HG03060 (cell line): ENCODE measurements around the gene PGAP3.

Source experiments
- ATAC-seq: cut with Tn5 transposase; IDR thresholded peaks from one replicate; pipeline ENCODE4 v1.9.1; 2021; ENCODE audit warnings: low read depth, moderate number of reproducible peaks; ENCODE audit not compliant: unreplicated experiment

The PGAP3 gene

DNA sequence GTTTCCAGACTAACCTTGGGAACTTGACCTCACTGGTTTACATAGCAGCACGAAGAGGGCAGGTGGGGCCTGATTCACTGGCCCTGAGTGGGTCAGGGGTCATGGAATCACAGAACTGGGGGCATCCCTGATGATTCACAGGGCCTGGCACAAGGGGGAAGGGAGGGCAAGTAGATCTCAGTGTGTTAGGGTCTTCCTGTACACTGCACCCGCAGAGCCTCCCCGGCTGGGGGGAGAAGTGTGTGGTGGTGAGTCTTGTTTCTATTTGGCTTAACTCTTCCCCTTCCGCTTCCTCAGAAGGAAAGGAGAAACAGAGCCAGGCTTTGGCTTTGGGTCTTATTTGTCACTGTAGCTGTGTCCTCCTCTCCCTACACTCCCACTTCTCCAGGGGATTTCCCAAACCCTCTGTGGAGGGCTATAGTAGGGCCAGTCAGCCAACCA lies 47.2 kb downstream of the PGAP3 start:
- no peak for ATAC-seq

DNA sequence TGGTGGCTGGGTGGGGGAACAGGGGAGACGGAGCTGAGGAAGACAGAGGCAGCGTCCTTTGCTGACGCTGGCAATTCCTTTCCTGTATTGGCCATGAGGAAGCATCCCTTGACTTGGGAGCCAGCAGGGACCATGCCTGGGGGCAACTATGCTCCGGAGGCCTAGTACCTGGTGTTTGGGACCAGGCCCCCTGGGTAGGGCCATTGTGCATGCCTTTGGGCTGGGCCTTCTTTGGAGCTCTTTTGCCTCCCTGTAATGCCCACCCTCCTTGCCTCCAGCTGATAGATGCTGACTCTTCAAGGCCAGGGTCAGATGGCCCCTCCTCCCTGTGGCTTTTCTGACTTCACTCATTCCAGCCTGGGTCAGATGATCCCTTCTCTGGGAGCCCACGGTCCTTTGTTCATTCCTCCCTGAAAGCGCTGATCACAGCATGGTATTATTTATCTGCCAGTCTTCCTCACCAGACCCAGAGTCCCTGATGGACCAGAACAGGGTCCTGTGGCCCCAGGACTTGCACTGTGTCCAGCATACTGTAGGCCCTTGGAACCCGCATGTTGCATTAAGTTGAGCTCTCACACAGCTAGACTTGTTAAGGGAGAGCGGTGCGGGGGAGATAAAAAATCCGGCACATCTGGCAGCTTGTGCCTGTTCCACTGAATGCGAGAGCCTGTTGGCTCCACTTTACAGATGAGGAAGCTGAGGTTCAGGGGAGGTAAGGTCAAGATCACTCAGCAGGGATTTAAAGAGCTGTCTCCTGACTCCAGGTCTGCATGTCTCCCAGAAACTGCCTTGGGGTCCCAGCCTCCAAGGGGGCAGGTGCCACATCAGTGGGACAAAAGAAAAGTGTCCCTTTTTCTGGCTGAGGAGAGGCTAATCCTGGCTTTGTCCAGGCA lies 48.0 kb downstream of the PGAP3 start:
- ATAC-seq, result no peak

DNA sequence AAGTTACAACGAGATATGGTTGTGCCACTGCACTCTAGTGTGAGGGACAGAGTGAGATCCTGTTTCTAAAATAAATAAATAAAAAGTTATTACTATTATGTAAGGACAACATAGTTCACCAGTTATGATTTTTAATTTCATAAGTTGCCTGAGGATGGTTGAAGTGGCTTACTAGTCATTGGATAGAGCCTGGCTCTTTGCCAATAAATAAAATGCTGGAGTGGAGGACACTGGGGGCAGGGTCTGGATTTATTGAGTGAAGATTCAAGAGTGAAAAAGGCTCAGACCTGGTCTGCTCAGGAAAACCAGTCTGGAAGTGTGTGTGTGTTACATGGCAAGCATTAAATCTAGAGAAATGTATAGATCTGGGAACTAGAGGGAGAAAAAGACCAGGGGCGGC lies 48.8 kb downstream of the PGAP3 start:
- ATAC-seq, result no peak

DNA sequence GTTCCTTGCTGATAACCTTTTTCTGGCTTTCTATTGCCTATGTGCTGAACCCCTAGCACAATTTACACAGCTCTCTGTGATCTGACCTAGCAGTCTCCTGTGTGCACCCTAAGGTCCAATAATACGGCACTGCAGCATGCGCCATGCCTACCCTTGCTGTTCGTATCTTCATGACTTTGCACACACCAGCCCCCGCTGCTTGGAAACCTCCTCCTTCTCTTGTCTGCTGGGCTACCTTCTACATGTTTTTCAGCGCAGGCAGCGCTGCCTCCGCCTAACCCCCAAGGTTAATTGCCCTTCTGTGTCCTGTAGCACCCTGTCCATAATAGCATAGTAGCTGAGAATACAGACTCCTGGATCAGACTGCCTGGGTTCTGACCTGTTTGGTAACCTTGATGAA lies 49.5 kb downstream of the PGAP3 start:
- ATAC-seq, result no peak

DNA sequence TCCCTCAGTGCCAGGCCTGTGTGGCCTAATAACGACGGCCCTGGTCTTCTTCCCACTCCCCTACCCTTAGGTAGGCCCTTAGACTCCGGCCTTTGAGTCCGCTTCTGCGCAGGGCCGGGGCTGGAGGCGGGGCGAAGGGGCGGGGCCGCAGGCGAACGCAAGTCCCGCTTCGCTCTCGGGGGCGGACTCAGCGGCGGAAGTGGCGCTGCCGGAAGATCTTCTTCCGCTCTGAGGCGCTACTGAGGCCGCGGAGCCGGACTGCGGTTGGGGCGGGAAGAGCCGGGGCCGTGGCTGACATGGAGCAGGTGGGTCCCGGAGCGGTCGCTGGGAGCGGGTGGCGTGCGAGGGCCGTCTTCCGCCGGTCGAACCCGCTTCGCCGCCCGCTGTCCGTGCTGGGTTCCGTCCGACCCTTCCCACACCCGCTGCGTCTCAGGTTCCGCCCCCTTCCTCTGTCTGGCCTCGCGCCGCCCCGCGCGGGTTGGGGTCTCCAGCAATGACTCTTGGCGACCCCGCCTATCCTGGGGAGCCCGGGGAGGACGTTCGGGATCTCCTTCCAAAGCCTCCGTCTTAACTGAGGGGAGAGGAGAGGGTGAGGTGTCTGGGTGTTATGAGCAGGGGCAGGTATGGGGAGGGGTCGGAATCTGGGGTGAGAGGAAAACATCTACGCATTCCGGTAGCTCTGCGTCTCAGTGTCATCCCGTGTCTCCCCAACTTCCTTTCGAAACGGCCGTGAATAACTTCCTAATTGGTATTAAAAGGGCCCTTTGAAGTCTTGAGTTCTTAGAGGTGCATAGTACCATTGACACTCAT lies 50.7 kb downstream of the PGAP3 start, which contains the start of gene STARD3:
Gene STARD3, plus strand, starts transcription at position 218 of the 810 bp plus-strand sequence. CDS start 16,388 bp downstream, outside the sequence.
- no peak for ATAC-seq

DNA sequence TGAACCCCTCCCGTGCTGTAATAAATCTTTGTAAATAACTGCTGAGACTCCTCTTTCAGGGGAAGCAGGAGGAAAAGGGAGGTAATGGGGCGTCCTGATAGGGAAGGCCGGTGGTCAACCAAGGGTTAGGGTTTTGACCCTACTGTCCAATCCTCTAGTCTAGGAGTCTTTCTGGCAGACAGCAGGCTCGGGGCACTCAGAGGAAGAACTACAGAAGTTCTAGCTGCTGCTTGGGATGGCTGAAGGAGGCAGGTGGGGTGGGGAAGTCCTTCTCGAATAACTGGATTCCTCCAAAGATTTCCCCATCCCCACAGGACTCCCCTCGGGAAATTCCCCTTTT lies 51.3 kb downstream of the PGAP3 start:
- ATAC-seq, result no peak

DNA sequence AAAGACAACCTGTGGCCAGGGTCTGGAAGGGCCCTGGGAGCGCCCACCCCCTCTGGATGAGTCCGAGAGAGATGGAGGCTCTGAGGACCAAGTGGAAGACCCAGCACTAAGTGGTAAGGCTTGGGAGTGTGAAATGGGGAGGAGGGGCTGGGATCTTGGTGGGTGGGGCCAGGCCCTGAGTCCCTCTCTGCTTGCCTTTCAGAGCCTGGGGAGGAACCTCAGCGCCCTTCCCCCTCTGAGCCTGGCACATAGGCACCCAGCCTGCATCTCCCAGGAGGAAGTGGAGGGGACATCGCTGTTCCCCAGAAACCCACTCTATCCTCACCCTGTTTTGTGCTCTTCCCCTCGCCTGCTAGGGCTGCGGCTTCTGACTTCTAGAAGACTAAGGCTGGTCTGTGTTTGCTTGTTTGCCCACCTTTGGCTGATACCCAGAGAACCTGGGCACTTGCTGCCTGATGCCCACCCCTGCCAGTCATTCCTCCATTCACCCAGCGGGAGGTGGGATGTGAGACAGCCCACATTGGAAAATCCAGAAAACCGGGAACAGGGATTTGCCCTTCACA lies 52.2 kb downstream of the PGAP3 start:
- no peak for ATAC-seq

DNA sequence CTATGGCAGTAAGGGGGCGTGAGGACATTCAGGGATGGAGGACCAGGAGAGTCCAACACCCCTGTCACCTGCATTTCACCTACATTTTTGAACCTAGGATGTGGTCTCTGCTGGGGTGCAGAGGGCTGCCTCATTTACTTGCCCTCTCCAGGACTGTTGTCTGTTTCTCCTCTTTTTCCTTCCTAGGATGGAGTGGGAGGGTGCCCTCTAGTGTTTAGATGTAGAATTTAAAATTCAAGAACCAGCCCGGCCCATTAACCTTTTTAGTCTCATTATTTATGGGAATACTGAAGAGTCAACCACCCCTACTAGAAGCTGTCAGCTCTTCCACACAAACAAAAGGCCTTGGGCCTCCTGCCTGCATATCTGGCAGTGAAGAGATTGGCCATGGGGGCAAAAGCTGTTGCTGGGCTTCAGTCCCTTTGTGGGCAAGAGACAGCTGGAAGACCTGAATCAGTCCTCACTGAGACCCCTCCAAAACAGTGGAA lies 53.4 kb downstream of the PGAP3 start:
- ATAC-seq, result no peak

DNA sequence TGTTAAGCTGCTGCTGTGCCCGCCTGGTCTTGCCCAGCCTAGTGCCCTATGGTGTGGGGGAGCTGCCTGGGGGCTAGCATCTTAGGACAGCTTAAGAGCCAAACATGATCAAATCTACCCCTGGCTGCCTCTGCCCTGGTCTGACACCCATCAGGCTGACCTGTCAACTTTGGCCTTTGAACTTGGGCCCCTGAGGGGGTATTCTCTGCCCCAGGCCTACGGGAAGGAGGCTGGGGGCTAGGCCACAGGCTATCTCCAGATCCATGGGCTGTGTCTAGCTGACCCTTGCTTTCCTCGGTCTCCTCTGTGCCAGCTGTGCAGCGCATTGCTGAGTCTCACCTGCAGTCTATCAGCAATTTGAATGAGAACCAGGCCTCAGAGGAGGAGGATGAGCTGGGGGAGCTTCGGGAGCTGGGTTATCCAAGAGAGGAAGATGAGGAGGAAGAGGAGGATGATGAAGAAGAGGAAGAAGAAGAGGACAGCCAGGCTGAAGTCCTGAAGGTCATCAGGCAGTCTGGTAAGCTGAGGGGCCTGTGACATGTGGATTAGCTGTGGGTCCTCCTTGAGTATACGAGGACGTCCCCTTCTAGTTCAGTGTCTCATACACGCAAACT lies 54.2 kb downstream of the PGAP3 start:
- ATAC-seq, result no peak

DNA sequence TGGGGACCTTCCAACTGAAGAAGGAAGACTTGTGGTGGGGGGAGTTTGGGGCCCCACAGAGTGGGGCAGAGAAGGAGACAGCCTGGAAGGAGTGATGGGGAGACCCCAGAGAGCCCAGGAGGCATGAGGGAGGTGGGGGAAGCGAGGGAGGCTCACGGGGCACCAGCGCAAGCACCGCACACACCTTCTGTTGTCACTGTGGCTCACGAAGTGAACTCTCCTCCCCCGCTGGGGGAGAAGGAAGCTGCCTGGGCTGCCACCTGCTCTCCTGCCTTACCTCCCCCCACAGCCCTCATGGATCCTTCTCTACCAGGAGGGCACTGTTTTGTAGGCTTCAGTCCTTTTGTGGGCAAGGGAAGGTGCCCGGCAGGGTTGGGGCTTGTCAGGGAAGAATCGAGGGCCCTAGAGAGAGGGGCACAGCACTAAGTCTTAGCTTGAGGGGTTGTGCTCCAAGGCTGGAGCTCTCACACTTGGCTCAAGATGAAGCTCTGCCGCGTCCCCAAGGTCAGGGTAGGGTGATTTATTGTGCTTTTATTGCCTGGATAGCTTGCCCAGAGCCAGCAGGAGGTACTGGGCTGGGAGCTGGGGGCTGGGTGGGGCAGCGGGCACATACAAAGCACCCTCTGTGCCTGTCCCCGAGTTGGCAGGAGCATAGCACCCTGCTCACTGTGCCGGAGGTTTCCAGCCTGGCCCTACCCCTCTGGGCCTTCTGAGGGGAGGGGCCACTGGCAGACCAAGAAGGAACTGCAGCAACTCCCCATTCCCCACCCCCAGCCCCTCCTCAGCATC lies 55.5 kb downstream of the PGAP3 start:
- no peak for ATAC-seq

DNA sequence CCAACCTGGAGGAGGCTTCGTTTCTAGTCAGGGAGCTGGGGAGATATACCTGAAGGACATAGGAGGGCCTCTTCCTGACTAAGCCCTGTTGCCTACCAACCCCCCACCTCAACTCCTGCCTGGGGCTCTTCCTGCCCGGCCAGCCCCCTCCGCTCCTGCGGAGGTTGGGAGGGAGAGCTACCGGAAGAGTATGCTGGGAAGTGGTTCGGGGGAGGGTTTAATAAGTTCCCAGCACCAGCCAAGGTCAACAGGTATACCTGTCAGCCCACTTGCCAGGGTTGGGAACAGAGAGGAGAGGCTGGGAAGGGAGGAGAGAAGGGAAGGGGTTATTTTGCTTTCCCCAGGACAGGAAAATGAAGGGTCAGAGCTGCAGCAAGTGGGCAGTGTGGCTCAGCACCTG lies 56.5 kb downstream of the PGAP3 start:
- ATAC-seq, result no peak

DNA sequence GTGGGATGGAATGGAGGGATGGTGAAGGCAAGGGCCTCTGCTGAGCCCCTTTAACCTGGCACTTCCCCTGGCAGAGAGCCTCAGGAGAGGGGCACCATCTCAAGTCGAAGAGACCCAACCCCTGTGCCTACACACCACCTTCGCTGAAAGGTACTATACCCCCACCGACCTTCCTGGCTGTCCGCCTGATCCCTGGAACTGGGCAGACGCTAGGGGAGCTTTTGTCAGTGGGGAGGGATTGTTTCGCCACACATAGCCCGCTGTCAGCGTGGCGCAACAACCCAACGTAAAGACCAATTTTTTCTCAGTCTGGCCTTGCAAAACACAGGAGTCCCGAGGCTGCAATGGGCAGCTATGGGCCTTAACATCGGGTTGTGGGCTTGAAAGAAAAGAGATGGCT lies 58.0 kb downstream of the PGAP3 start:
- no peak for ATAC-seq

DNA sequence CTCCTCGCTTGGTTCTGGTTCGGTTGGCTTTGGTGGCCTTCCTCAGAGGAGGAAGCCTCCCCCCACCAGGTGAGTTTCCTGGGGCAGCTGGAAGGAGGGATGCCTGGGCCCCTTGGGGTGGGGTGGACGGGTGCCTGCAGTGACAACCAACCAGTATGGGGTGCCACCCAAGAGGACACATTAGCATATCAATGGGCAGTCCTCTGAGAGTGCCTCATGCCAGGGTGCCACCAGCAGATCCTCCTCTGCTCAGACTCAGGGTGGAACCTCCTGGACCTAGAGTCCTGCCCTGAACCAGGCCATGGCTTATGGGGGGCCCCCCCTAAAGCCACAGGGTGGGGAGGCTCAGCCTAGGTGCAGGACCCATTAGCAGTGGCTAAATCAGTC lies 58.4 kb downstream of the PGAP3 start:
- no peak for ATAC-seq

DNA sequence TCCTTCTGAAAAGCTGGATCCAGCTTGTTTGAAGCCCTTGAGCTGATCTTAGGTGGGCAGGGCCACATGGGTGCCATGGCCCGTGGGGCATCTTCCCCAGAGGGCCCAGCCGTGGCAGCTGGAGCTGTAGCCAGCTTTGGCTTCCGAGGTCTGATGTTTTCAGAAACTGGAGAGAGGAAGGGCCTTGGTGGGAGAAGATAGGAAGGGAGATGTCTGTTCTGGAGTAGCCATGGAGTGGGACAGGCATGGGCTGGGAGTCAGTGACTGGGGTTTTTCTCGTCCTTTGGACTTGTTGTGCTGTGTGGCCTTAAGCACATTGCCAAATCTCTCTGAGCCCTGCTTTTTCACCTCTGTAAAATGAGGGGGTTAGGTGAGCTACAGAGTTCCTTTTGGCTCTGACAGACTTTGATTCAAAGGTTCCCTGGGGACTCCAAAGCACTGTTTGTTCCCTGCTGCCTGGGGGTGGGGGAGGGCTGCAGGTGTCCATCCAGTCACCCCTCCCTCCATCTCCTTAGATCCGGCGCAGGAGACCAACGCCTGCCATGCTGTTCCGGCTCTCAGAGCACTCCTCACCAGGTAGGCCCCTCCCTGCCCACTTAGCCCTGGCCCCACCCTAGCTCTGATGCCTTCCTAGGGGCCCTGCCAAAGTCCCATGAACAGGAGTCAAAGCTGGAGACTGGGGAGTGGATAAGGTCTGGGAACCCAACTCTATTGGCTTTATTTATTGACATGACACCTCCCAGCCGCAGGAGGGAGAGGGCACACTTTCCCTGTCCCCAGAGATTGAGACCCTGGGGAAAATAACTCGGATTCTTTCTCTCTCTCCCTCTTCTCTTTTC lies 59.0 kb downstream of the PGAP3 start:
- no peak for ATAC-seq

DNA sequence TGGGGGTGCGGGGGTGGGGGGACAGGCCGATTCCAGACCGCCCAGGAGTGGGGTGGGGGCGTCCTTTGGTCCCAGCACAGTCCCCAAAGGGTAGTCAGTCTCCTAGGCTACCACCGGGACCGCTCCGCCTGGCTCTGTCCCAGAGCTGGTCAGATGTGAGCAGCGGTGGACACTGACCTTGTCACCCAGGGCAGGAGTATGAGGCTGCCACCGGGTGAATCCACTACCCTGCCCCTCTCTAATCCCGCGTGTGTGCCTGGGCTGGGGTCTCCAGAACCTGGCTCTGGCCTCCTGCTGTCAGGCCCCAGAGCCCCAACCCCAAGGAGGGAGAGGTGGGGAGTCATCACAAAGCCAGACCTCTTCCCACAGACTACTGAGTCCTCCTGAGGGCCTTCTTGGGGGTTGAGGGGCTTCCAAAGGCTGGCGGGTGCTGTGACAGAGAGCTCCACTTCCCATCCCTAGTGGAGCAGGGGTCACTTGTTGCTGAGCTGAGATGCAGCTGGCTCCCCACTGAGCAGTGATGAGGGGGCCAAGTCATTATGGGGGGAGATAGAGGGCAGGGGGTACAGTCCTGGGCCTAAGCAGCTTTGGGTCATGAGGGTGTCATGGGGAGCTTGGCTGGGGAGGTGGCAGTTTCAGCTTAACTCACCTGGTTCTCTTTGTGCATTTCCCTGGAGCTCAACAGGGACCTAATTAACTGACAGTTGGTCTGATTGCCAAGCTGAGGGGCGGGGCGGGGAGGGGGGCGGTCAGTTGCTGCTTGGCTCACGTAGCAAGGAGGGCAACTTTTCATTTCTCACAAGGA lies 59.9 kb downstream of the PGAP3 start:
- ATAC-seq, result no peak

DNA sequence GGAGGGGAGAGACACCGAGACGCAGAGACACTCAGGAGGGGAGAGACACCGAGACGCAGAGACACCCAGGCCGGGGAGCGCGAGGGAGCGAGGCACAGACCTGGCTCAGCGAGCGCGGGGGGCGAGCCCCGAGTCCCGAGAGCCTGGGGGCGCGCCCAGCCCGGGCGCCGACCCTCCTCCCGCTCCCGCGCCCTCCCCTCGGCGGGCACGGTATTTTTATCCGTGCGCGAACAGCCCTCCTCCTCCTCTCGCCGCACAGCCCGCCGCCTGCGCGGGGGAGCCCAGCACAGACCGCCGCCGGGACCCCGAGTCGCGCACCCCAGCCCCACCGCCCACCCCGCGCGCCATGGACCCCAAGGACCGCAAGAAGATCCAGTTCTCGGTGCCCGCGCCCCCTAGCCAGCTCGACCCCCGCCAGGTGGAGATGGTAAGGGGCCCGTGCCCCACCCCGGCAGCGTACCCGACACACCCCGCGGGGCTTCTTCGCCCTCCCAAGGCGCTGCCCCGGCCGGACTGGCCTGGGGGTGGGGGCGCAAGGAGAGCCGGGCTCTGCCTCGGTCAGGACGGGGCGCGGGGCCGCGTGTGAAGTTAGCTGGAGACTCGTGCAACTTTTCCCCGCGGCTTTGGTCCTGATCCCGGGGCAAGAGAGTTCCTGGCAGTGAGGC lies 60.7 kb downstream of the PGAP3 start:
- no peak for ATAC-seq

DNA sequence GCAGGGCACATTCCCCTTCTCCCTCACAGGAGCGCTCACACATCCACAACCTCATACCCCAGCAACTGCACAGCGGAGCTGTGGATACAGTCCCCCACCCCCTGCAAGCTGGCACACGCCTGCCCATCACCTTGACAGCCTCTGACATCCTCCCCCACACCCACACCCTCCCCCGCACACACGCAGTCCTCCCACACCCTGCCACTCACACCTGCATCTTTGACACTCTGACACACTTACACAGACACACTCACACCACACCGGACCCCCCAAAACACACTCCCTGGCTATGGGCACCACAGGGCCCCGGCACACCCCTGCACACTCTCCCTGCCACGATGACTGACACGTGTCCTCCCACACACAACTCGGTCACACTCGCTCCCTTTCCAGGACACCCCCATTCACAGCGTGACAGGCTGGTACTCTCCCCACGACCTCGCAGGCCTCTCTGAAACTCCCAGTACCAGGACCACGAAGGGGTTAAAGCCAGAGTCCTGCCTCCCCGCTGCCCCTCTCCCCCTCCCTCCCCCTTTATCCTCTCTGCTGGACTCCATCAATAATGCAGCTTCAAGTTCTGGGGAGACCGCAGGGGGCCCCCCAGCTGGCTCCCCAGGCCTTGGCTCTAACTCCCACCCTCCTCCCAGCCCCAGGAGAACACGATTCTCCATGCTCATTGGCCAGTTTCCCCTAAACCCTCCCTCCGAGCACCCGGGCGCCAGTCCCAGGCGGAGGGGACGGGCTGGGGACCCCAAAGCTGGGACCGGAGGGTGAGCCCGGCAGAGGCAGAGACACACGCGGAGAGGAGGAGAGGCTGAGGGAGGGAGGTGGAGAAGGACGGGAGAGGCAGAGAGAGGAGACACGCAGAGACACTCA lies 61.4 kb downstream of the PGAP3 start, which contains the start of gene PPP1R1B:
Gene PPP1R1B, plus strand, starts transcription at position 782 of the 876 bp plus-strand sequence. CDS start 441 bp downstream, outside the sequence.
- no peak for ATAC-seq
